Measurements from ENCODE around the gene NXPH1.

The NXPH1 gene
- total RNA-seq, result 0 reads per million in 2 donors

DNA sequence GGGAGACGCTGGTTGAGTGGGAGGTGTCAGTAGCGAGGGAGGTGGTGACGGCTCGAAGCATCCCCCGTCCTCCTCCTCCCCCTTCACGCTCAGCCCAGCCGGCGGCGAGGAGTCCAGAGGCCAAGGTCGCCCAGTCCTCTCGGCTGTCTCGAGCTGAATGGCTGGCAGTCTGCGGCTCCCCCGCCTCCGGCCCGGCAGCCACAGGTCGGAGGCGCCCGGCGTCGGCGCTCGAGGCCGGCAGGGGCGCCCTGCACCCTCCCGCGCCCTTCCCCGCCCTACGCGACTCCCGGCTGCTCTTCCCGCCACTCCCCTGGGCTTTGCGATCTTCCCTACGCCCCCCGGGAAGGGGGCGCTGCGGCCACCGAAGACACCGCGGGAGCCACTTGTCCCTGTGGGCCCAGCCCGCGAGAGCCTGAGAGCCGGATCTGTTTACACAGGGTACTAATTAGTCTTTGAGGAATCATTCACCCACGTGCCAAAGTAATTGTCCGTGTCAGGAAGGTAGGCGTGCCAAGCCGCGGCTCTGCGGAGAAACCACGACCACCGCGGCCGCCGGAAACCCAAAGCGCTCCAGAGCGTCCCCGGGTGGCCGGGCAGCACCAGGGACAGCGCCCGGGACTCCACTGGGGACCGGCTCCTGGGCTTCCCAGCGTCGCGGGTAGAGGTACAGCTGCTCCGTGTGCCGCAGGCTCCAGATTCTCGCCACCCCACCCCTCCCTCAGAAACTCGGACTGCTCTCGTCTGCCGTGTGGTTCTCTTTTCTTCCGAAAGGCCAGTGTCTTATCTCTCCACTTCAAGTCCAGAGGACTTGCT lies at the start of gene NXPH1:
Gene NXPH1, plus strand, starts transcription at position 133 of the 813 bp plus-strand sequence.
- no peak for DNase-seq

DNA sequence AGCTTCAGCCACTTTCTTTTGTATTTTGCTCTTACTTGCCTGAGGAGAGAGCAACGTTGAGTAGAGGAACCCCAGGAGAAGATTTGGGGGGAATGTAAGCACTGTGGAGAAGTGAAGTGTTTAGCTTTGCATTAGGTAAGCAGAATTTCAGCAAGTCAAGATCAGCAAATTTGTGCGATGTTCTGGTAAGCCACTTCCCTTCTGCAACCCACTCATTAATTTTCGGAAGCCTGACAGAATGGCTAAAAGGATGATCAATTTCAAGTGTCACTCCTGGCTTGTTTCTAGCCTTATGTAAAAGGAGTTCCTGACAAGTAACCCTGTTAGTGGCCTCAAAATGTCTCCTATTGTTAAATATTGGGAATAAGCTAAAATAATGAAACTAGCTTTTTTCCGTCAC lies 48.5 kb upstream of the NXPH1 start:
- DNase-seq, result no peak

DNA sequence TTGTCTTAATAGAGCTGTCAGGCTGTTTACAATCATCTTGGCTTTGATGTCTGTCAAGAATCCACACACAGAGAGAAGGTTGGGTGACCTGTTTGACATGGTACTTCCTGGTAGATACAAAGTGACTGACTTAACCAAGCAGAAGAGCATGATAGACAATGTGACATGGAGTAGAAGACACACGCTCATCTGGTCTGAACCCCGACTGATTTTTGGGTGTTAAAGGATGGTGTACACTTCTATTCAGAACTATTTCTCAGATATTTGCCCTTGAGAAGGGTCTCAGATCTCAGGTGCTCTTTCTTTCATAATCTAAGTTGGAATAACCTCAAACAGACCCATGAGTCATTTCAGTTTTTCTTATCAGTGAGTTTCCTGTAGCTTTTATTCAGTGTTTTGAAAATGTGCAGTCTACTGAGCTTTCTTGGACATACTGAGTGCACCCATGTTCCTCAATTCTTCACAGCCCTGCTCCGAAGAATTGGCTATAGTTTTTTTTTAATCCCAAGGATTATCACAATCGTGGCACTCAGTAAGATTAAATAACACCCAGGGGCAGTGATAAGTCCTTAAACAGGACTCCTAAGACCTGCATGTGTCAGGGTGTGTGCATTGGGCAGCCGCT lies 46.4 kb upstream of the NXPH1 start:
- no peak for DNase-seq

DNA sequence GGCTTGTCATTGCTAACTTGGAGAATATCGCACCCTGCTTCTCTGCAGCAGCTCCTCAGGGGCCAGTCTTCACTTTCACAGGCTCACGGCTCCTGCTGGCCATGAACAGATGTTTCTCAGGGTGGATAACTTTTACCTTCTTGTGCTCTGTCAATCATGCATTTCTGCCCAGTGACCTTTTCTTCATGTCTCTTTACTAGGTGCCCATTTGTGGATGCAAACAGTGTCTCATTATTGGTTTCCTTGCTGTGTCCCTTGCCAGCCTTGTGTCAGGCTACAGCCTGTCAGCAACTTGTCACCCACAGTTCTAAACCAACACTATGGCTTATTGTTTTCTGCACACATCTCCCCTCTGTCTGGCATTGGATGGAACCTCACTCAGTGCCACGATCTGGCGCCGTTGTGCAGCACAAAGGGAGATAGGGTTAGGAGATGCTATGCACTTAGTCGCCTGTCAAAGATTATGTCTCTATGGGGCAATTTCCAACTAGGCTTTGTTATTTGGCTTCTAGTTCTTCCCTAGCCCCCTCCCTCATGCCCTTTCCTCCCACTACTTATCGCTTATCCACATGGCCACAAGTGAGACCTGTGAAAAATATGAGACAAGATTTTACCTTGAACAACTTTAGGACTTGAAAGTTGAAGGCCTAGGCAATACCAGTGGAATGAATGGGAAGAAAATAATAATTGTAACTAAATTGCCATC lies 45.7 kb upstream of the NXPH1 start:
- no peak for DNase-seq

DNA sequence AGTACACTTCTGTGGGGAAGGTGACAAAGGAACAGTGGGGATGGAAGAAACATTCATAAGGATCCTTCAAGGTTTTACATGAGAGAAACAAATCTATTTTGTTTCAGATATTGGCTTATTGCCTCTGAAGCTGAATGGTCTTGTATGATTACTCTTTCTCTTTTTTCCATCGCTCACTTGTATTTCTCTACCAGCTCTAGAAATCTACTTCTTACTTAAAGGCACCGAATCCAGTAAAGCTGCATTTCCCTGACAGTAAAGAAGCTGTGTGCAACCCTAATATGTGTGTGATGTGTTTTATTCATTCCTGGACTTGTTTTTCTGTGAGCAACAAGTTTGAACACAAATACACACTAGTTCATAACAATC lies 45.2 kb upstream of the NXPH1 start:
- no peak for DNase-seq

DNA sequence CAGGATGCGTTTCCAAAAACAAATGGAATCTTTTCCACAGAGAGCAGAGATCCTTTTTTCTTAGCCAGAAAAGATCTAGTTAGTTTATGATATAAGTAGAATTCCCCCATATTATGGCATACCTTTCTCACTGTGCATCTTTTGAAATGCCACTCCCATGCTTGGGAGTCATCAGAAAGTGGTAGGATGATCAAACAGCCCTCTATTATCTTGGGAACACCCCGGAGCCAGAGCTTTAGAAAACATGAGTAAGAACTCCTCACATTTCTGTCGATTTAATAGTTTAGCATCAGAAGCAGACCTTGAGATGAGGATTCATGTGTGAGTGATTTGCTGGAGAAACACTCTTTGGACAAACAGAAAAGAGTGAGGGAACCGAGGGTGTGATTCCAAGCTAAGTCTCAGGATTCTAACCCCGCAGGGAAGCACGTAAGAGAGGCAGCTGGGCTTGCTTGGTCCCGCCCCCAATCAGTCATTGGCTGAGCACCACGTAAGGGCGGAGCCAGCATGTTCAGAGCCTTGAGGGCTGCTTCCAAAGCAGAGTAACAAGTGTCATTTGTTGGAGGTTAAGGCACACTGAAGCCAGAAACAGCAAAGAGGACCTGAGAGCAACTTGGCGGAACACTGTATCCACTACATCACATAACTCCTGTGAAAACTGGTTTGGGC lies 43.7 kb upstream of the NXPH1 start:
- DNase-seq, result no peak

DNA sequence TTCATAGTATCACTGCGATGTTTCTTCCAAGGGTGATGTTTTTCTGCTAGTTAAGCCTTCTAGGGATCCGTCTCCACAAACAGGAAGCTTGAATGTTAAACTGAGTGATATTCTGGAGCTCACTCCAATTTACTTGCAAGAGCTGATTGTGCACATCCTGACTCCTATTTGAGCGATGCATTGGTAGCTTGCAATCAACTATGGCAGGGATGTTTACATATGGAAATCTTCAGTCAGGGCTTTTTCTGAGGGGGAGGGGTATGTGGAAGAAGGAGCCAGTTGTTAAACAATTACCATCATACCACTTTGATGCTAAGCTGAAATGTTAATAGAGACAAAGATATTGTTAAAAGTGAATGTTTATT lies 43.2 kb upstream of the NXPH1 start:
- no peak for DNase-seq

DNA sequence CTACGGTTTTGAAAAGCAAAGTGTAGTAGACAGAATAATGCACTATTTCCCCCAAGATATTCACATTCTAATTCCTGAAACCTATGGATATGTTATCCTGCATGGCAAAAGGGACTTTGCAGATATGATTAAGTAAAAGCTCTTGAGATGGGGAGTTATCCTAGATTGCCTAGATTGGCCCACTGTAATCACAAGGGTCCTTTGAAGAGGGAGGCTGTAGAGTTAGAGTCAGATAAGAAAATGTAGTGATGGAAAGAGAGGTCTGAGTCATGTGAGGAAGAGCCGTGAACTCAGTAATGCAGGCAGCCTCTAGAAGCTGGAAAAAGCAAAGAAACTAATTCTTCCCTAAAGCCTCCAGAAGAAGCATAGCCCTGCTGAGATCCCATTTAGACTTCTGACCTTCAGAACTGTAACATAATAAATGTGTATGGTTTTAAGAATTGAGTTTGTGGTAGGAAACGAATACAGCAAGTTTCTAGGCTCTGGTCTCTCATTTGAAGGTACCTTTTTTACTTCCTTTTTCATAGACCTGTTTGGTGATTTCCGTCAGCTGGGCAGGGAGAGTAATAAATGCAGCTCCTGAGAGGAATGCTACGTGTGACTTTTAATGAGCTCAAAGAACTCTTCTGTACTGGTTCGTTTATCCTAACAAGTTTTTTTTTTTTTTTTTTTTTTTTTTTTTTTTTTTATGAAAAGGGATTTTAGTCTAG lies 41.9 kb upstream of the NXPH1 start:
- DNase-seq, result no peak

DNA sequence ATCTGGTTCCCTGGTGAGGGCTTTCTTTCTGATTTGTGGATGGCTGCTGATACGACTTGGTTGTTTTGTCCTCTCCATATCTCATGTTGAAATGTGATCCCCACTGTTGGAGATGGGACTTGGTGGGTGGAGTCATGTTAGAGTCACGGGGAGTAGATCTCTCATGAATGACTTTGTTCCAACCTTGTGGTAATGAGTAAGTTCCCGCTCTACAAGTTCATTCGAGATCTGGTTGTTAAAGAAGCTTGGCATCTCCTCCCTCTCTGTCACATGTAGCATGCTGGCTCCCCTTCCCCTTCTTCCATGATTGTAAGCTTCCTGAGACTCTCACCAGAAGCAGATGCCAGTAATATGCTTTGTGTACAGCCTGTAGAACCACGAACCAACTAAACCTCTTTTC lies 37.1 kb upstream of the NXPH1 start:
- DNase-seq, result no peak

DNA sequence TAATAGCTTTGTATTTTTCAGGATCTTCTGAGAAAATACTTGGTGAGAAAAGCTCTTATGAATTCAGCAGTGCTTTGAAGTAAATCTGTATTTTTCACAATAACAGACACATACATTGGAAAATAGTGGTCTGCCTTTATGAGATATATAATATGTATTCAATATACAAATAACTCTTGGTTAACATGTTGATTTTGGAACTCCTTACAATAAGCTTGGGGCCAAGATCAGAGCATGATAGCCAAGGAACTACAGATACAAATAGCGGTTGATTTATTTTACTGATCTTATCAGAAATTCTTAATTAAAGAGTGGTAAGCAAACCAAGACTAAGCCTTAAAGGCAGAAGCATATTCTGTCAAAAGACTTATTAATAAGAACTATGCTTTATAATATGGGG lies 24.5 kb upstream of the NXPH1 start:
- DNase-seq, result no peak

DNA sequence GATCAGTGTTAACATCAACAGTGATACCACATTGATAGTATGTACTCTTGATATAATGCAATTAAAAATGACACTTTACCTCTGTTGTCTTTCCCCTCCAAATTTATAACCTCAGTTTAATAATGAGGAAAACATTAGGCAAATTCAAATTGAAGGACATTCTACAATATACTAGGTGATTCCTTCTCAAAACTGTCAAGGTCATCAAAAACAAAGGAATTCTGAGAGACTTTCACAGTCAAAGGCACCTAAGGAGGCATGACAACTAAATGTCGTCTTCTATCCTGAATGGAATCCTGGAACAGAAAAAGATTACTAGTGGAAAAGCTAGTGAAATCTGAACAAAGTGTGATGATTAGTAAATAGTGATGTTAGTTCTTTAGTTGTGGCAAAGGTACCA lies 22.3 kb upstream of the NXPH1 start:
- DNase-seq, result no peak

DNA sequence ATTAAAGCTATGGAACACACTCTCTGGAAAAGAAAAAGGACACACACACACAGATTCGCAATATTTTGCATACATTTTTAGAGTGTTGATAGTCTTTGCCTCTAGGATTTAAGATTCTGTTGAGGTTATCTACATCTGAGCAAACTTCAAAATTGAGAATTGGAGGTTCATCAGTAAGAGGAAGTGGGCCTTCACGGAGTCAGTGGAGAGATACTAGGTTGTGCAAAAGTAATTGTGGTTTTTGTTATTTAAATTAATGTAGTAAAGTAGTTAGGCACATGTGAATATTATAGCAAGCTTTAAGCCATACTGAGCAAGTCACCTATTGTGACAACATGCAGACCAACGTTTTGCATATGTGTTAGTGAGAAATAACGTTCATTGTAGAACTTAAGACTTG lies 19.8 kb upstream of the NXPH1 start:
- DNase-seq, result no peak

DNA sequence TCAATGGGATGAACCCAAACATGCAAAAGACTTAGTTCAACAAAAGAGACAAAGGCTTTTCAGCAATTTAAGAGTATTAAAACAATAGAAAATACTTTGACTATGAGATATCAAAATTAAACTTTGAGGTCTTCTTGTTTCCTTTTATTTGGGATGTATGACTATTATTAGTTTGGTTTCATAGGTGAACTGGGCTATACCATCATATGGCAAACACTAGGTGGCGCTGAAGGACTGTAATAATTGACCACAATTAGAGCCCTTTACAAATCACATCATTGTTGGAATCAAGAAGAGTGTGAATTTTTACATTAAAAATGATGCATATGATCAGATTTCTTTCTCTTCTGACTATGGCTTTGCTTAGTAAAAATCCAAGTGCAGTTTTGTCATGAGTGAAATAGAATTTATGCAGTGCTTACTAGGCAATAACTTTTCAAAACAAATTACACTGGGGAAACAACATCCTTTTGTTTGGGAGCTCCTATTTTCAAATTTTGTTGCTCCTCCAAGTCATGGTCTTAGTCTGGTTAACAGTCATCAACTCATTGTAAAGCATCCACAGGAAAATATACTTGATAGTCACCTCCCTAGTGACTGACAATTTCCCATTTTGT lies 14.7 kb upstream of the NXPH1 start:
- no peak for DNase-seq

DNA sequence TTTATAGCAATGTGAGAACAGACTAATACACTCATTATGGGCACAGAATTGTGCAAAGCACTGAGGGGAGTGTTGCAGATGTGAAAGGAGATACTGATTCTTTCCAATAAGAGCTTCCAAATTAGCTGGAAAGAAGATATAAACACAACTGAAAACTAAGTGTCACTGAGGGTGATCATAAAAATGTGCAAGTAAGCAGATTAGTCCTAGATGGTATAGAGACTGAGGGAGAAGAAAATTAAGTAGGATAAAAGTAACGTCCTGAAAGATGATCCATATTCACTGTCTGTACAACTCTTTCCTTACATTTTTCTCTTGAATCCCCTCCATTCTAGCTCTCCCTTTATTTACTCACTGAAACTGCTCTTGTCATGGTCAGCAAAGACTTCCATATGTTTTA lies 11.2 kb upstream of the NXPH1 start:
- no peak for DNase-seq

DNA sequence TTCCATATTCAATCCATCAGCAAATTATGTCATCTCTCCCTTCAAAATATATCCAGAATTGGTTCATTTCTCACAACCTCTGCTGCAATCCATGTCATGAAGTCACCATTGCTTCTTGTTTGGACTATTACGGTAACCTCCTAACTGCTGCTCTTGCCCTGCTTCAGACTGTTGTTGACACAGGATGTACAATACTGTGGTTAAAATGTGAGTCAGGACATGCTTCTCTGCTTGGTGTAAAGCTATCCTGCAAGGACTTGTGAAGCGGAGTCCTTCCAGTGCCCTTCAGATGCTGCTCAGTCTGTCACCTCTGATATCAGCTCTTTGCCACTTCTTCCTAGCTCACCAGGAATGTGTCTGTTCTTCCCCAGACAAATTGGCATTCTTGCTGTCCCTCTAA lies 10.4 kb upstream of the NXPH1 start:
- DNase-seq, result no peak

DNA sequence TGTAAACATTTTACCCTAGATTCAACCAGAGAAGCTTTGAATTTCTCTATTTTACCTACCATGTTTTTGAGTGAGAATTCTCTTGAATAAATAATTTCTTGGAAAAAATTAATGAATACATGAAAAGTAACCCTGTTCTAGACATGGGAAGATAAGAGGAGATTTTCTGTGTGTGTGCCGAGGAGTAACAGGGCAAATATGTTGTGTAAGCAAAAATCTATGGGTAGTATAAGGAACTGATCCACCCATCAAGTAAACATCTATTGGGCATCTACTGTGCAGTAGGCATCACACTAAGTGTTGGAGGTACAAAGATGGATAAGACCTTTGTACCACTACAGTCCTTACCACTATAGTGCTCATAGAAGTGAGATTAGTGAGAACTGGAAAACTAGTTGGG lies 8.2 kb upstream of the NXPH1 start:
- no peak for DNase-seq

DNA sequence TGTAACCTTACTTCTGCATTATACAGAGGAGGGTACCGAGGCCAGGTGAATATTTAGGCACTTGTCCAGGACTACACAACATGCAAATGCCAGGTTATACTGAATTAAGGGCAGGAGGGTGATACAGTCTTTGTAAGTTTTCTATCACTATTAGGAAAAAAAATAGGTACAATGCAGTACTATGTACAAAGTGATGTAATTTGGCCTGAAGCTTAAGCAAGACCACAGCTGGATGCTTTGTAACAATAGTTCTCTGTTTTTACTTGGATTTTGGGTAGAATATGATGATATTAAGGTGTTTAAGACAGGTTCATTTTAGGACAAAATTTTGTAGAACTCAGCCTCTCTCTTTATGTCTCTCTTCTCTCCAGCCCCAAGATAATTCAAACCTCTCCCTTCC lies 2.8 kb upstream of the NXPH1 start:
- DNase-seq, result no peak

DNA sequence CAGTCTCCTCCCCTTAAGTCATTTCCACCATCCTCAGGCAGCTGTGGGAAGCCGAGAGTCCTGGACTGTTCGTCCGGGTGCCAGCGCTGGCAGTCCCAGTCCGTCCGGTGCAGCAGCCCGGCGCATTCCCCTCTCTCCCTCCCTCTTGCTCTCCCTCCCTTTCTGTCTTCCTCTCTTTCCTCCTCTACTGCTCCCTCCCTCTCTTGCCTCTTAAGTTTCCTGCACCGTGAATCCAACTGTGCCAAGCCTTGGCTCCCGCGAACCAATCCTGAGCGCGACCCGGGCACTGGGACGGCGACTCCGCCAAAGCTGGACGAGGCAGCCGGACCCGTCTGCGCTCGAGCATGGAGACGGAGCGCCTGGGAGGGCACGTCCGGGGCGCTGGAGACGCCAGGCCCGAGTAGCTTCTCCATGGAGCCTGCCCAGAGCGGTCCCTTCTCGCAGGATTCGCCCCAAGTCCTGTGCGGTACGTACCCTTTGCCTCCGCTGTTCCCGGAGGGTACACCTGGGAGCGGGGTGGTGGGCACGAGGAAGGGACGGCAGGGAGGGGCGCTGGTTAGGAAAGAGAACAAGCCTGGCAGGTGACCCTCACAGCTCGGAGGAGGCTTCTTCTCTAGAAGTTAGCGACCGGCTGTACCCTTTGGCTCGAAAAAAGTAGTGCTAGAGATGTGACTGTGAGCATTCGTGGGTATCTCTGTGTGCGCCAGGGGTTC lies 1.0 kb downstream of the NXPH1 start:
- DNase-seq, result no peak

DNA sequence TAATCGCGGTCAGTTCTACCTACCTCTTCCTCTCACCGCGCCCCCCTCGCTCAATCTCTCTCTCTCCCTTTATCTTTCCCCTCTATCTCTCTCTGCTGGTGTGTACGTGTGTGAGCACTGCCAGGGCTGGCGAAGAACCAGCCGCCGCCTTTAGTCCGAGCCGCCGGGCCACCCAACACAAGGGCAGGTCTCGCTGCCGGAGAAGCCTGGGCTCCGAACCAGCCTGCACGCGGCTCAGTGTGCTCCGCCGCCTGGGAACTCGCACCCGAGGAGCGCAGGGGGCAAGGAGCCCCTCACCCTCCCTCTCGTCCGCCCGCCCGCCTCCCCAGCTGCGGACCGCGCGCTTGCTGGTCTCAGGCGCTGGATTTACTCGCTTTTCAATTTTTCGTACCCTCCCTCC lies 1.7 kb downstream of the NXPH1 start:
- DNase-seq, result no peak

DNA sequence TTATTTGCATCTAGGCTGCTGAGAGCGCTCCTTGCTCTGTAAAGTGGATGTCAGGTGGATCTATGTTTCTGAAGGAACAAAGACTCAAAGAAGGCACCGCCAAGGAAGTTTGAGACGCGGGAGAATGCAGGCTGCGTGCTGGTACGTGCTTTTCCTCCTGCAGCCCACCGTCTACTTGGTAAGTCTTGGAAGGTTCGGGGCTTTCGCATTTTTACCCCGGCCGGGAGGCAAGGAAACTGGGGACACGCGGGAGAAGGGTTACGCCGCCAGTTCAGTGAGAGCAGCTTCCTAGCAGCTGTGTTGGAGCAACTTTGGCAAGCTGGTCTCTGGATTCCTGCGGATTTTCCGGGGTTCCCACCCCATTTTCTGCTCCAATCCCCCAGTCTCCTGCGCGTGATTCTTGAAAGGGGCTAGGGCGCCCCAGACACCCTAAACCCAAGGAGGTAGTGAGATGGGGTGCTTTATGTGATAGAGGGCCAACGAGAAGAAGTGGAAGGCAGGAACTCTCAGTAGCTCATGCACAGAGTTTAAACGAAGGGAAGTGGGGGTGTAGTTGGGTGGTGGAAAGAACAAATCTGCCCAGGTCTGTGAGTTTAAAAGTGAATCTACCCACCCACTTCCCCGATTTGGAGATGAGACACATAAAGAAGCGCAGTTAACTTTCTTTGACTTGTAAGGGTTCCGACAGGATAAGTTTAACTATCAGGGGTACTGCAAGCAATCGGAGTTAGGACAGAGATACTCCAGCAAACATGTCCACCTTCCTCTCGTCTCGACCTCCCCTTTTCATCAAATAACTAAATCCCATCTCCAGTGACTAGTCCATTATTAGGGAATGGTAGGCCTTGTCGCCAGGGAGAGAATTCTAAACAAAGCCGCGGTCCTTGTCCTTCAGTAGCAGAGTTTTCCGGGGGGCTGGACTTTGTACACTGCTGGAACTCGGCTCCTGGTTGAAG lies 2.5 kb downstream of the NXPH1 start:
- DNase-seq, result no peak

DNA sequence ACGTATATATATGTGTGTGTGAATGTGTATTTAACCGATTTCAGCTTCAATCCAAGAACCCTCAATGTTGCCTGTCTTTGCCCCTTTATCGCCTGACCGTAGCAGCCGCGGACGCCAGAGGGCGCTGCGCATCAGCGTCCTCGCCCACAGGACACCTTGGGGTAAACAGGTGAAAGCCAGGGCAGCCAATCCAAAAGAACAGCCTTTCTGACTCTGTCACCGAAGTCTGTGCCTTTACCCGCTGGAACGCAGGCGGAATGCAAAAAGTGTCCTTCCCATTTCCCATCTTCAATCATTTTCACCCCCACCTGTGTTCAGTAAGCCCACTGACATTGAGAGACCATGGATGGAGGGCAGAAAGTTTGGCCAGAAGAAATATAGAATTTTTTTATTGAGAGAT lies 3.6 kb downstream of the NXPH1 start:
- DNase-seq, result no peak
